Myocyte (in vitro differentiated cells): ENCODE data around the gene DMAP1. TPM values are rescaled to one million over a fixed set of nuclear protein-coding genes. Genes with fewer than 3 reads are reported as not detected.

ENCODE experiments used
- total RNA-seq: library from RNA; depleted of rRNA; stranded (reverse); fragments of >200 nt; gene quantifications from 2 replicates; pipeline ENCODE4 v1.2.3, GENCODE V29; 2014

DMAP1 gene
- total RNA-seq, 1 donor from 2014 or later: 20.8 TPM

Other genes with a start within 250 kb of the DMAP1 start
- gene DPH2, start 243.5 kb upstream of the DMAP1 start, total RNA-seq: 34.2 and 36.3 TPM in 2 replicates
- gene ATP6V0B, start 238.5 kb upstream of the DMAP1 start, total RNA-seq: 211 and 236 TPM in 2 replicates
- gene B4GALT2, start 234.3 kb upstream of the DMAP1 start, total RNA-seq: 83.0 and 84.4 TPM in 2 replicates
- gene CCDC24, start 221.9 kb upstream of the DMAP1 start, total RNA-seq: 1.5 and 3.4 TPM in 2 replicates
- 0.42 and 1.2 TPM in 2 replicates for gene SLC6A9, start 182.0 kb upstream of the DMAP1 start, total RNA-seq
- gene KLF17, start 94.7 kb upstream of the DMAP1 start, total RNA-seq: not detected in 2 replicates
- not detected in 2 replicates for gene KLF18, start 71.8 kb upstream of the DMAP1 start, total RNA-seq
- gene ERI3, start 141.8 kb downstream of the DMAP1 start, total RNA-seq: 72.1 and 80.2 TPM in 2 replicates
- gene RNF220, start 191.8 kb downstream of the DMAP1 start, total RNA-seq: 129 and 153 TPM in 2 replicates